Left cardiac atrium (tissue), 4 donors: ENCODE results near the gene PPP1R27. TPM values are rescaled to one million over a fixed set of nuclear protein-coding genes. Genes with fewer than 3 reads are reported as not detected.

Experiments used
- ATAC-seq, 2 donors: fragments of 200-7000 bp; cut with Tn5 transposase; one replicate each; pipeline ENCODE4 v1.9.1; 2020; ENCODE audit warnings: mild to moderate bottlenecking in 2 of 2, moderate library complexity in 2 of 2
- DNase-seq: peaks from one replicate; pipeline ENCODE4 v3.0.0-alpha.2; 2020
- intact Hi-C, 2 donors: fragments of 100-400 bp; cut with DNase I; formaldehyde crosslinking; loops; one replicate each; pipeline versions ENCODE4 v1.14.1 to v1.15.1; 2022 to 2023
- total RNA-seq, 2 donors: library from RNA; stranded (reverse); fragmentation: NEBNext Ultra II Directional; extraction: Animal tissue kit (Norgen Biotek cat#: 25700); gene quantifications; one replicate each; pipeline ENCODE4 v1.2.1, GENCODE V29; 2021
- donor health status: DM: no; HTN: yes; CAD: no.
- donor health status: DM: no; HTN: yes; CAD: no; lungs with severe emphysema.
- donor health status: DM: yes; HTN: yes; CAD: no.
- donor health status: Dilated cardiomyopathy.

The PPP1R27 gene
- total RNA-seq, 2 donors from 2014 or later: not detected

DNA sequence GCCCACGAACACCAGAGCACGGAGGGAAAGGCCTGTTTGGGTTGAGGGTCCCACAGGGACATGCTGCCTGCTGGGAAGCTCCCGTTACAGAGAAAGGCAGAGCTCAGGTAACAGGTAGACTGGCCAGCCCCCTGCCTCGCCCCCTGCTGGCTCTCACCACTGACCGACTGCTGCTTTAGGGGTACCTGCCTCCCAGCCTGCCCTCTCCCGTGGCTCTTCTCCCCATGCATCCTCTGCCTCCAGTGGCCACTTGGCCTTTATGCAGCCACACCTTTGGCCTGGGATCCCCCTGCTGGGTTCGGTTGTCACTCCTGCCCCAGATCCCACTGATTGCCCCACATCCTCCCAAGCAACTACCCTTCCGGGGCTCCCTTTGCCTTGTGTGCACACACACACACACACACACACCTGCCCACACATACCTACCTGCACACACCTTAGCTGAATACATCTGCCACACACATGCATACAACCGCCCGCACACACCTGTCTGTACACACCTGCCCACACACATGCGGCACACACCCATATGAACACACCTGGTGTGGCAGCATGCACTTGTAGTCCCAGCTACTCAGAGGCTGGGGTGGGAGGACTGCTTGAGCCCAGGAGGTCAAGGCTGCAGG lies 8.9 kb downstream of the PPP1R27 start:
- ATAC-seq: no peak
- intact Hi-C loops: no loop called here
- DNase-seq: no peak

- DNase-seq: no peak
- intact Hi-C loops: no loop called here
- ATAC-seq: no peak
Observed at GRCh38 chr17:81824595-81824994, 10.3 kb downstream of the PPP1R27 start.

- no peak for DNase-seq
- intact Hi-C loops: no loop called here
- ATAC-seq: no peak
Observed at GRCh38 chr17:81823820-81824550, 10.9 kb downstream of the PPP1R27 start.

DNA sequence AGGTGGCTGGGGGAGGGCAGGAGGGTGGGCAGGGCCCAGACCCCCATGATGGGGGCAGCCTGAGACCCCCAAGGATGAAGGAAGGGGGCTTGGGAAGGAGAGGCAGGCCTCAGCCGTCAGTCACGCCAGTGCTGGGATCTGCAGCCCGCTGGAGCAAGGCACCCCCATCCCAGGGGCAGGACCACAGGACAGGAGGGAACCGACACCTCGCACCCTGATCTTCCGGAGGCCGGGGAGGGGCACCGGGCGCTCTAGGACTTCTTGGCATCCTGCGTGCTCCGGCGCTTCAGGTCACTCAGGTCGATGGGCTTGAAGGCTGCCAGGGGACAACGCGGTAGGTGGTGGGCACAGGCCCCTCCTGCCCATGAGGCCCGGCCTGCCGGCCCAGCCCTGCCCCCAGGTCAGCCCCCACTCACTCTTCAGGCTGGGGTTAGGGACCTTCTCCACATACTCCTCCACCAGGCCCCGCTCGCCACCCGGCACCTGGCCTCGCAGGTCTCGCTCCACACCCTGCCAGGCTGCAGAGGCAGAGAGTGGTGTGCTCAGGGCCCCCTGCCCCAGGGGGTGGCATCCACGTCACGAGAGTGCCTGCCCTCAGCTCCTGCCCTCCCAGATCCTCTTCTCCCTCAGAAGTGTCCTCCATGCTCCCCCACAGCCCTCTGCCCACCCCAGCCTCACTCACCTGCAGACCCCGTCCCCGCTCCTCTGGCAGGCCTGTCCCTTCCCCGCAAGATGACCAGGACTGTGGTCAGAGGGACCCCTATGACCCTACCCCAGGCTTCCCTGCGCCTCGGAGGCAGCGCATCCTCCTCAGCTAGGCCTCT lies 11.6 kb downstream of the PPP1R27 start:
- DNase-seq (no peak), ATAC-seq (no peak)
- intact Hi-C loops: no loop called here

- intact Hi-C loops: no loop called here
- DNase-seq (no peak), ATAC-seq (no peak)
Observed at GRCh38 chr17:81822312-81822637, 12.6 kb downstream of the PPP1R27 start.

DNA sequence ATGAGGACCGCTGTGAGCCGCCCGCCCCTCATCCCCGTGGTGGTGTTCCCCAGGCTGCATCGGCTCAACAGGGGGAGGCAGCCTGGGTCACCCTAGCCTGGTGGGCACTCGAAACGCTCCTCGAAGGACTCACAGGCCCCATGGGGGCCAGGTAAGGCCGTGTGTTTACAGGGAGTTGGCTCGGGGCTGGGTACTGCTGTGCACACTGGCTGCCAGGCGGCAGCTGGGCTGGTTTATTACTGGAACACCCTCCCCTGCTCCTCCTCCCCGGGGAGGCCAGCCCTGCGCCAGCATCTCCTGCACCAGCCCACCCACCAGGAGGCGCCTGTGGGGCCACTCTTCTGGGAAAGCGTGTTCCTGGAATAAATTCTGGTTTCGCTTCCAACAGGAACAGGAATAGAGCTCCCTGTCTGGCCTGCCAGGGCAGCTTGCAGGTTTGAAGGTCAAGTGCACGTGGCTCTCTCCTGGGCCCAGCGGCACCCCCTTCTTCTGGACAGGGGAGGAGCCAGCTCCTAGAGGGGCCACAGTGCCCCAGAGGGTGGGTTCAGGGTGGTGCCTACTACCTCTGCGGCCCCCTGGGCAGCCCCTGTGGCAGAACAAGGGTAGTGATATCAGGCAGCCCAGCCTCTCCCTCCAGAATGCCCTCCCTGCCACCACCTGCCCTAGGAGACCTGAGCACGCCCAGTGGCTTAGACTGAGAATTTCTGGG lies 13.1 kb downstream of the PPP1R27 start:
- peak; percentile 85 to 91 for ATAC-seq
- intact Hi-C loops: no loop called here
- peak; percentile 85 for DNase-seq

DNA sequence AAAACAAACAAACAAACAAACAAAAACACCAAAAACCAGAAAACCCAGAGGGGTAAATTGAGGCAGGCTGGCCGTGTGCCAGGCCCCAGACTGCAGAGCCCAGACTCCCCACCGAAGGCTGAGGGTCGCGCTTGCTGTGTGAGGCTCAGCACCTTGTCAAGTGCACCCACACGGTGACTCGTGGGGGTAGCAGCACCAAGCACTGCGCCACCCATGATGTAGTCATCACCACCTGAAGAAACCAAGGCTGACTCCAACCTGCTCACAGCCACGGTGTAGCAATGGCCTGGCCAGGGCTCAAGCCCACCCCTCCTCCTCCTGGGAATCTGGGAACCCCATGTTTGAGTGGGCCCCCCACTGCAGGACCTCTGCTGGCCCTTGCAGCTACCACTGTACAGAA lies 13.7 kb downstream of the PPP1R27 start:
- intact Hi-C loops: no loop called here
- ATAC-seq (peak in 1 of 2 donors; percentile 8), DNase-seq (no peak)

GRCh38 chr17:81819708-81820107 lies 15.1 kb downstream of the PPP1R27 start:
- no peak for ATAC-seq
- intact Hi-C loops: no loop called here
- DNase-seq: no peak

DNA sequence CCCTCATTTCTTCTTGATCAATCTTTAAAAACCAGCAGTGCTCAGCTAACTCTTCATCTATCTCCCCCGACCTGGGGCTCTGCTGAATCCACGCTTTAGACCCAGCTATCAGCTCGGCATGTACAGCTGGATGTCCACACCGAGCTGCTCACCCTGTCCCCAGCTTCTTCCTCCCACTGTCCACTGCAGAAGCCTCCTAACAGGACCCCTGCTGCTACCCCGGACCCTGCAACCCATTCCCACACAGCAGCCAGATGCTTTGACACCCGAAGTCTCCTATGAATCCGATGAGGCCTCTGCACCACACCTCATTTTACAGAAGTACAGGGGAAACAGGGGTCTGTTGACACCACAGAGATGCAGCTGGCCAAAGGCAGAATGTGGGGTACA lies 17.1 kb downstream of the PPP1R27 start:
- intact Hi-C loops: no loop called here
- DNase-seq (no peak), ATAC-seq (no peak)

DNA sequence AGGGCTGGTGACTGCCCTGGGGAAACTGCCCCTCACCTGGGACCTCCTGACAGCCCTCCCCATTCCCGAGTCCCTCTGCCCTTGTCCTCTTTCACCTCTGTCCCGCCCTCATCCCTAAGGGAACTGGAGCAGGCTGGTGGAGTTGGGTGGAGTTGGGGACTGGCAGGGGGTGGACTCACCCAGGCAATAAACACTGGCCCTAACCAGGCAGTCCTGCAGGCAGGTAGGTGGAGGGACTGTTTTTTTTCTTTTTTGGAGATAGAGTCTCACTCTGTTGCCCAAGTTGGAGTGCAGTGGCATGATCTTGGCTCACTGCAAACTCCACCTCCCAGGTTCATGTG lies 19.2 kb downstream of the PPP1R27 start:
- no peak for ATAC-seq
- intact Hi-C loops: no loop called here
- DNase-seq: no peak

- DNase-seq (no peak), ATAC-seq (no peak)
- intact Hi-C loops: no loop called here
Observed at GRCh38 chr17:81814748-81815645, 19.9 kb downstream of the PPP1R27 start.

GRCh38 chr17:81813861-81814683 lies 20.8 kb downstream of the PPP1R27 start:
- intact Hi-C loops: no loop called here
- no peak for ATAC-seq
- no peak for DNase-seq

GRCh38 chr17:81813371-81813684 lies 21.5 kb downstream of the PPP1R27 start:
- intact Hi-C loops: no loop called here
- no peak for ATAC-seq
- DNase-seq: no peak

- intact Hi-C loops: no loop called here
- no peak for ATAC-seq
- DNase-seq: no peak
Observed at GRCh38 chr17:81812571-81813370, 22.1 kb downstream of the PPP1R27 start.

- DNase-seq (no peak), ATAC-seq (no peak)
- intact Hi-C loops: no loop called here
Observed at GRCh38 chr17:81811705-81812570, 22.9 kb downstream of the PPP1R27 start.

DNA sequence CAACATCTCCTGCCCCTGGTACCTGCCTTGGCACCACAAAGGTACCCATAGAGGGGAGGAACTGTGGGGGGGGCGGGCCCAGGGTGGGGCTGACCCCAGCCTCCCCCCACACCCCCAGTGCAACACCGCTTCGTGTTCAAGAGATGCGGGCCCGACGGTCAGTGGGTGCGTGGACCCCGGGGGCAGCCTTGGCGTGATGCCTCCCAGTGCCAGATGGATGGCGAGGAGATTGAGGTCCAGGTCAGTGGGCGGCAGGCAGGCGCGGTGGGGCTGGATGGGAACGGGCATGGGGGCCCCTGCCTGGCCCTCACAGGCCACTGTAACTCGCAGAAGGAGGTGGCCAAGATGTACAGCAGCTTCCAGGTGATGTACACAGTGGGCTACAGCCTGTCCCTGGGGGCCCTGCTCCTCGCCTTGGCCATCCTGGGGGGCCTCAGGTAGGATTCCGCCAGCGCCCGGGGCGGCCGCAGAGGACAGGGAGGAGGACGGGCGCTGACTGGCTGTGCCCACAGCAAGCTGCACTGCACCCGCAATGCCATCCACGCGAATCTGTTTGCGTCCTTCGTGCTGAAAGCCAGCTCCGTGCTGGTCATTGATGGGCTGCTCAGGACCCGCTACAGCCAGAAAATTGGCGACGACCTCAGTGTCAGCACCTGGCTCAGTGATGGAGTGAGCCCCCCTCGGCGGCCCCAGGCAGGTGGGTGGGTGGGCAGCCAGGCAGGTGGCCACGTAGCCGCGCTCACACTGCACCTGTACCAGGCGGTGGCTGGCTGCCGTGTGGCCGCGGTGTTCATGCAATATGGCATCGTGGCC lies 23.8 kb downstream of the PPP1R27 start:
- intact Hi-C loops: no loop called here
- ATAC-seq: no peak
- DNase-seq: no peak
